HS-5 (cell line): ENCODE measurements around the gene AHR.
A peak's percentile ranks its signal among the peaks of the same experiment; 100 is the strongest.
"Not testable (repeated sequence)": the region's sequence is repeated elsewhere in the genome, so short reads cannot be mapped to it uniquely, and the experiment has no call there.

Experiments
- DNase-seq: peaks from one replicate; pipeline ENCODE4 v3.0.0-alpha.2; 2012; ENCODE audit warnings: low read depth

Gene AHR

GRCh38 chr7:17380736-17381662 lies 82.5 kb downstream of the AHR start:
- DNase-seq: peak; percentile 19

GRCh38 chr7:17382408-17383354 lies 84.2 kb downstream of the AHR start:
- DNase-seq: not testable (repeated sequence)

- DNase-seq: no peak
Measured at GRCh38 chr7:17384400-17384799, 85.9 kb downstream of the AHR start.

GRCh38 chr7:17385612-17386011 lies 87.2 kb downstream of the AHR start:
- DNase-seq: no peak

- DNase-seq: no peak
Measured at GRCh38 chr7:17390392-17390791, 91.9 kb downstream of the AHR start.

GRCh38 chr7:17391366-17391765 lies 92.9 kb downstream of the AHR start:
- DNase-seq: no peak

GRCh38 chr7:17392846-17393245 lies 94.4 kb downstream of the AHR start:
- no peak for DNase-seq

- DNase-seq: not testable (repeated sequence)
Measured at GRCh38 chr7:17394563-17394962, 96.1 kb downstream of the AHR start.
